Effector memory CD8-positive, alpha-beta T cell (primary cell): ENCODE results near the gene ITGA5.

Experiments
- ATAC-seq: fragments of 150-1000 bp; cut with Tn5 transposase; replicated peaks from 2 replicates; pipeline ENCODE4 v1.10.0; 2021; ENCODE audit warnings: mild to moderate bottlenecking, moderate library complexity
- DNase-seq, 3 experiments: peaks; one replicate each; pipeline ENCODE4 v3.0.0; 2021
- H3K27ac Mint-ChIP-seq, 2 donors: one replicate each; pipeline ENCODE4 v1.8.0; 2022; ENCODE audit warnings: mild to moderate bottlenecking in 2 of 2, mixed read lengths in 2 of 2, moderate library complexity in 2 of 2
- H3K27me3 Mint-ChIP-seq, 2 donors: one replicate each; pipeline ENCODE4 v1.8.0; 2022; ENCODE audit warnings: mixed read lengths in 2 of 2
- H3K36me3 Mint-ChIP-seq: one replicate; pipeline ENCODE4 v1.8.0; 2022; ENCODE audit warnings: mild to moderate bottlenecking, moderate library complexity, mixed read lengths; ENCODE audit not compliant: insufficient read depth
- H3K4me1 Mint-ChIP-seq, 2 donors: one replicate each; pipeline ENCODE4 v1.8.0; 2022; ENCODE audit warnings: low read depth in 2 of 2, mixed read lengths in 2 of 2
- H3K4me3 Mint-ChIP-seq, 2 donors: one replicate each; pipeline ENCODE4 v1.8.0; 2022; ENCODE audit warnings: mild to moderate bottlenecking in 2 of 2, mixed read lengths in 2 of 2, moderate library complexity in 2 of 2
- H3K9me3 Mint-ChIP-seq, 2 donors: one replicate each; pipeline ENCODE4 v1.8.0; 2022; ENCODE audit warnings: mixed read lengths in 2 of 2

The ITGA5 gene

DNA sequence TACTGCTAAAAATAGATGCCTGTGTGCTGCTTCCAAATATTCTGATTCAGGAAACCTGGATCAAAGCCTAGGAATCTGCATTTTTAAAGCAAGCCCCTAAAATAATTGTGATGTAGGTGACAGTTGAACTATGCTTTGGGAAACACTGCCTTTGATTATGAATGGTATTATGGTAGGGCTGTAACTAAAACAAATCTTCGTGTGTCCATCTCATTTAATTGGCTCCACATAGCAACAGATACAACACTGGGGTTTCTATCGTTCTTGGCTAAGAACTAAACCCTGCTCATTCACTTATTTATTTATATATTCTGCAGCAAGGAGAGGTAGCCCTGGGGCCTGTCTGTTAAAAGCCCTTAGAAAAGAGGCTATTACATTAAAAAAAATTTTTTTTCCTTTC, 23.0 kb upstream of the ITGA5 start:
- no peak for ATAC-seq

DNA sequence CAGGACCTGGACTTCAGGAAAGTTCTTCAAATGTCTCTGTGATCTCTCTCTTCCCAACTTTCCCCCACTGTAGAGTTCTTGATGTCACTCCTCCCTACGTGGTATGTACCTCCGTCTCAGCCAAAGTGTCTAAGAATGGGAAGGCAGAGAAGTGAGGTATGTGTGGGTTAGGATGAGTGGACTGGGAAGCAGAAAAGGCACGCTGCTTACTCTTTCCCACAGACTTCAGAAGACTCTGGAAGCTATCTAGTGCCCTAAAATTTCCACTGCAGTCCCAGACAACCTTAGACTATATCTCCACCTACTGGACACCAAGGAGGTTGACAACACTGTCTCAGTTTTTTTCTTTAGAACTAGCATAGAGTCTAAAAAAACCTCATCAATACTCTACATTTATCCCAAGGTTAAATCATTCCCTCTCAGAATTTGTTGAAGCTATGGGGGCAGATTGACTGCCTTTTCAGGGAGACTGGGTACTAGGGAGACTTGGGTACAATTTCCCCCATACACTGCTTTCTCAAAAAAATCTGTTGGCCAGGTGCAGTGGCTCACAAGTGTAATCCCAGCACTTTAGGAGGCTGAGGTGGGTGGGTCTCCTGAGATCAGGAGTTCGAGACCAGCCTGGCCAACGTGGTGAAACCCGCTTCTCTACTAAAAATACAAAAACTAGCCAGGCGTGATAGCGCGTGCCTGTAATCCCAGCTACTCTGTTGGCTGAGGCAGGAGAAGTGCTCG, 20.6 kb upstream of the ITGA5 start:
- Mint-ChIP-seq H3K36me3 (no peaks in the 10 kb centered on the region), H3K4me3 (no peak overlapping the region), H3K27me3 (peaks cover 0 to 25% of the 10 kb centered on the region in 2 donors), H3K4me1 (peaks cover 8 to 20% of the 10 kb centered on the region in 2 donors), H3K27ac (no peak overlapping the region), H3K9me3 (no peaks in the 10 kb centered on the region)
- ATAC-seq (peak; percentile 92), DNase-seq (peak in 1 of 3 experiments; percentile 27)

More for the DNA sequence above, 23.0 kb upstream of the ITGA5 start:
- DNase-seq, result no peak
- no peak overlapping the region for H3K4me3 Mint-ChIP-seq
- no peaks in the 10 kb centered on the region for H3K9me3 Mint-ChIP-seq
- no peaks in the 10 kb centered on the region for H3K36me3 Mint-ChIP-seq
- no peak overlapping the region for H3K27ac Mint-ChIP-seq
- H3K4me1 Mint-ChIP-seq, result peaks cover 4 to 12% of the 10 kb centered on the region in 2 donors
- H3K27me3 Mint-ChIP-seq, result peaks cover 5 to 30% of the 10 kb centered on the region in 2 donors

GRCh38 chr12:54439096-54439495, 20.0 kb upstream of the ITGA5 start:
- H3K27me3 Mint-ChIP-seq, result peaks cover 0 to 21% of the 10 kb centered on the region in 2 donors
- no peak for DNase-seq
- no peak overlapping the region for H3K4me3 Mint-ChIP-seq
- H3K9me3 Mint-ChIP-seq, result no peaks in the 10 kb centered on the region
- peaks cover 8 to 20% of the 10 kb centered on the region in 2 donors for H3K4me1 Mint-ChIP-seq
- no peak for ATAC-seq
- H3K27ac Mint-ChIP-seq, result no peak overlapping the region
- no peaks in the 10 kb centered on the region for H3K36me3 Mint-ChIP-seq

DNA sequence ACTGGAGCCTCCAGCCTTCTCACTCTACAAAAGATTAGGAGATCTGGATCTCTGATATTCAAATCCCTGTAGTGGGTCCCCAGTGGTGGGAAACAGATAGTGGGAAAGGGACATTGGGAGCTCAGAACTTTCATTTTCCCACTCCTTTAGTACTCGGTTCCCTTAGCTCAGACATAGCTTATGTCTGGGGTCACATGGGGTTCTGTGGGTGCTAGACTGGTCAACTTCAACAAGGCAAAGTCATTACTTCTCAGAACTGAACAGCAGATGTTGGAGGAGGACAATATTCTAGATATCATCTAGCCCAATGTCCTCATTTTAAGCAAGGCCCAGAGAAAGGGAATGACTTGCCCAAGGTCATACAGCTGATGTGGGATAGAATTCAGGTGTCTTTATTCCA, 19.5 kb upstream of the ITGA5 start:
- no peak overlapping the region for H3K27ac Mint-ChIP-seq
- peaks cover 0 to 21% of the 10 kb centered on the region in 2 donors for H3K27me3 Mint-ChIP-seq
- no peak overlapping the region for H3K4me3 Mint-ChIP-seq
- no peaks in the 10 kb centered on the region for H3K9me3 Mint-ChIP-seq
- no peaks in the 10 kb centered on the region for H3K36me3 Mint-ChIP-seq
- ATAC-seq, result no peak
- DNase-seq, result no peak
- peaks cover 8 to 21% of the 10 kb centered on the region in 2 donors for H3K4me1 Mint-ChIP-seq

GRCh38 chr12:54437697-54438096, 18.6 kb upstream of the ITGA5 start:
- no peak for DNase-seq
- peaks cover 15 to 29% of the 10 kb centered on the region in 2 donors for H3K4me1 Mint-ChIP-seq
- H3K4me3 Mint-ChIP-seq, result no peak overlapping the region
- no peak for ATAC-seq
- no peaks in the 10 kb centered on the region for H3K36me3 Mint-ChIP-seq
- H3K27ac Mint-ChIP-seq, result peak overlapping the region; percentile 12 to 33
- H3K9me3 Mint-ChIP-seq, result no peaks in the 10 kb centered on the region
- peaks cover 0 to 20% of the 10 kb centered on the region in 2 donors for H3K27me3 Mint-ChIP-seq

GRCh38 chr12:54437243-54437642, 18.2 kb upstream of the ITGA5 start:
- DNase-seq, result no peak
- H3K4me1 Mint-ChIP-seq, result peaks cover 20 to 34% of the 10 kb centered on the region in 2 donors
- peak overlapping the region; percentile 12 to 33 for H3K27ac Mint-ChIP-seq
- no peak overlapping the region for H3K4me3 Mint-ChIP-seq
- ATAC-seq, result no peak
- H3K9me3 Mint-ChIP-seq, result no peaks in the 10 kb centered on the region
- peaks cover 0 to 16% of the 10 kb centered on the region in 2 donors for H3K27me3 Mint-ChIP-seq
- no peaks in the 10 kb centered on the region for H3K36me3 Mint-ChIP-seq

- Mint-ChIP-seq H3K4me1 (peaks cover 41 to 47% of the 10 kb centered on the region in 2 donors), H3K9me3 (no peaks in the 10 kb centered on the region), H3K27me3 (no peaks in the 10 kb centered on the region), H3K27ac (peak overlapping the region; percentile 66 to 67), H3K36me3 (no peaks in the 10 kb centered on the region), H3K4me3 (peak overlapping the region; percentile 64 to 65)
- ATAC-seq (peak; percentile 56), DNase-seq (peak in 1 of 3 experiments; percentile 27)
Measured at GRCh38 chr12:54432815-54433164, 13.7 kb upstream of the ITGA5 start.

DNA sequence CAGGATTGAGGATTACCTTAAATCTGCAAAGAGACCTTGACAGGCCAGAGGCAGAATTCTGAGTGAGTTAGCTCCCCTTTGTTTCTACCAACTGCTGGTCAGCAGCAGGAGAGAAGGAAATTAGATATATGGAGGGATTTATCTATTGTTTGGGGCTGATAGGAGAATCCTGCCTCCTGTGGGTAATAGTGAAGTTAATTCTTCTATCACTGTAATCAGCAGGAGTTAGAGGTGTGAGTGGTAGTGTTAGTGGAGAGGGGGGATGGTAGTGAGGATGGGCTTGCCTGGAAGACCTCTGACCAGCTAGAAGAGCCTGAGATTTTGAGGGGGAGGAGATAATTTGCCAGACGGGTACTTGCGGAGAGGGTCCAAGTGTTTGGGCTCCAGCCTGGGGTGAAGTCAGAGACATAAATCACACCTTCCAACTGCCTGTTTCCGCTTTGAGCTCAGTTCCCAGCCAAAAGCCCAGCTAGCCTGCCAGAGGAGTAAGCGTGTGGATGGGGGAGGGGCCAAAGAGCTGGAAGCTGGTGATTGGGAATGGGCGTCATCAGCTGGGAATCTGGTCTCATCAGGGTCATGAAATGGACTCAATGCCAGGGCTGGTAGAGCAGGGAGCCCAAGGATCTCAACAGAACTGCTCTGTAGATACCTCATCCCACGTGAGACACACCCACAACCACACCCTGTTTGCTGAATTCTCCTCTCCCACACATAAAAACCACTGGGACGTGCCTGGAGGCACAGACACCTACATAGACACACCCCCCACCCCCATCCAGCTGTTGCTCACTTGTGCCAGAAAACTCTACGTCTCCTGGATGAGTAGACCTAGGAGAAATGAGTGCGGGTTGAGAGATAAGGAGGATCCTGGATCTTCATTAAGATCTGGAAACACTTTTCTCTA, 13.1 kb upstream of the ITGA5 start:
- Mint-ChIP-seq H3K36me3 (peaks cover 3% of the 10 kb centered on the region), H3K4me1 (peaks cover 47 to 52% of the 10 kb centered on the region in 2 donors), H3K27me3 (no peaks in the 10 kb centered on the region), H3K27ac (peak overlapping the region; percentile 66 to 67), H3K4me3 (peak overlapping the region; percentile 64 to 65), H3K9me3 (no peaks in the 10 kb centered on the region)
- ATAC-seq (no peak), DNase-seq (no peak)

- Mint-ChIP-seq H3K27ac (peak overlapping the region in 1 of 2 donors; percentile 70), H3K27me3 (peaks cover 5 to 11% of the 10 kb centered on the region in 2 donors), H3K36me3 (peaks cover 4% of the 10 kb centered on the region), H3K4me3 (peak overlapping the region in 1 of 2 donors; percentile 9), H3K4me1 (peaks cover 43 to 52% of the 10 kb centered on the region in 2 donors), H3K9me3 (no peaks in the 10 kb centered on the region)
- no peak for DNase-seq
- ATAC-seq, result no peak
Measured at GRCh38 chr12:54430471-54431069, 11.5 kb upstream of the ITGA5 start.

DNA sequence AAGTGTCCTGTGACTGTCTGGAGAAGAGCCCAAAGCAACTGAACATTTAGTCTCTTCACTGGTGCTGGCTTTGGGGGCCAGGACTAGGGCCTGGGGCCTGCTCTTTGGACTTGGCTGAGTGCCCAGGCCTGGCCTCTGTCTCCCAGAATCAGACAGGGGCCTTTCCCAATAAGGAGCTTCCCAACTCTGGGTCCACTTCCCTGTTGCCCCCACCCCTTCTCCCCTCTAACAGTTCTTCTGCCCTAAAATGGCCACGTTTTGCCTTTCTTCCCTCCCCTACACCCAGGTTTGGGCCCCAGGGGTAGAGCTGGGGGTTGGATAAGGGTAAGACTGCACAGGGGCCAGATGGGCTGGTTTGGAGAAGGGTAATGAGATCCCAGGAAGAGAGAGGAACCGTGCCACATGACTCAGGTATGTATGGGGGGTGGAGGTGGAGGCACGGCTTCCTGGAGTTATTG, 10.0 kb upstream of the ITGA5 start:
- peak overlapping the region in 1 of 2 donors; percentile 62 for H3K4me3 Mint-ChIP-seq
- H3K9me3 Mint-ChIP-seq, result no peaks in the 10 kb centered on the region
- DNase-seq (no peak), ATAC-seq (no peak)
- peaks cover 43 to 48% of the 10 kb centered on the region in 2 donors for H3K4me1 Mint-ChIP-seq
- H3K27me3 Mint-ChIP-seq, result peaks cover 11 to 13% of the 10 kb centered on the region in 2 donors
- H3K36me3 Mint-ChIP-seq, result peaks cover 4% of the 10 kb centered on the region
- H3K27ac Mint-ChIP-seq, result peak overlapping the region in 1 of 2 donors; percentile 87

DNA sequence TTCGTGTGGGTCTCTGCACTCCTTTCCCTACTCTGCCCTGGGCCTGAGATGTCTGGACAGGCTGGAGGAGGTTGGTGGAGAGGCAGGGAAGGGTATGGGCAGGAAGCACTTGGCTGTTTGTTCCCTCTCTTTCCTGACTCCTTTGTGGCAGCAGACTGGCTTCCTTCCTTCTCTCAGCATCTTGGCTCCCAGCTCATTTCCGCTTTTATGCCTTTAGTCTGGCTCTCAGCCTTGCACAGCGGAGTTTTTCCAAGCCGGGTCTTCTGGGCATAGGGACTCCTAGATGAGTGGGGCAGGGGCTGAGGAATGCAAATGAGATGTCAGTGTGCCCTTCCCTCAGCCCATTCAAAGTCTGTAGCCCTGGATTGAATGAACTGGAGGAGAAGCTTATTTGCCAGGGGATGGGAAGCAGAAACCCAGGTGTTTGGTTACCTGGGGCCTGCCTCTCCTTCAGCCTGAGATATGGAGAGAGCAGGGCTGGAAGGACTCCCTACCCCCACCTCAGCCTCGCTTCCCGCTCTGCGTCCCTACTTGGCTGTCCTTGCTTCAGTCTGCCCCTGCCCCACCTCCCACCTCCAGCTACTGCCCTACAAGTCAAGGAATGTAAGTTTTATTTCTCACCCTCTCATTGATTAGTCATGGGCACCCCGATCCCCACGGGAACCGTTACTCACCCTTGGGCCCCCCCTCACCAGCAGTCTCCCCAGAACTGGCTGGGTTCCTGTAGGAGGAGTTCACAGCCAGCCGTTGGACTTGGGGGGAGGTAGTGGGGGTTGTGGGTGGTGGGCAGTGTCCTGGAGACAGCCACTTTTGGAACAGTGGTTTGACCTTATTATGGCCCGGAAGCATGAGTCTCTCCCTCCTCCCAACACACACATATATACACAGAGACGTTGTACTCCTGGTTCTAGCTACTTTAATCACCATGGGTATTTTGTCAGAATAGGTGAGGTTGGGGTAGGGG, 9.3 kb upstream of the ITGA5 start:
- peak; percentile 81 for ATAC-seq
- peak overlapping the region in 1 of 2 donors; percentile 87 for H3K27ac Mint-ChIP-seq
- DNase-seq, result no peak
- H3K36me3 Mint-ChIP-seq, result peaks cover 4% of the 10 kb centered on the region
- peaks cover 11 to 15% of the 10 kb centered on the region in 2 donors for H3K27me3 Mint-ChIP-seq
- peak overlapping the region in 1 of 2 donors; percentile 62 for H3K4me3 Mint-ChIP-seq
- no peaks in the 10 kb centered on the region for H3K9me3 Mint-ChIP-seq
- peaks cover 41 to 49% of the 10 kb centered on the region in 2 donors for H3K4me1 Mint-ChIP-seq

DNA sequence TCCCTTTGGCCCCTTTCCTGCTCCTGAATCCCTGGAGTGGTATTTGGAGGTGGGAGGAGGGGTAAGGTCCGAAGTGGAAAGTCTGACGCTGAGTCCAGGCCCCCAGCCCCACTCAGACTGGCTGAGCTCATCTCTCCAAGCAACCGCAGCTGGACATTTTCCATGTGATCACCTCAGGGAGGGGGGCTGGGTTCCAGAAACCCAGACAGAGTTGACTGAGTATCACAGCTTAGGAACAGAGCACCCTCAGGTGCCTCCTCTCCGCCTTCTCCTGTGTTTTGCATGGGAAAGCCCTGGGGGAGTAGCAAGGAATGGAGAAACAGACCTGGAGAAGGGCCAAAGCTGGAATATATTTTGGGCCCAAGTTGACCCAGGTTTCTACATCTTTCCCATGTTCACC, 8.0 kb upstream of the ITGA5 start:
- ATAC-seq, result no peak
- no peaks in the 10 kb centered on the region for H3K9me3 Mint-ChIP-seq
- H3K27ac Mint-ChIP-seq, result peak overlapping the region in 1 of 2 donors; percentile 87
- H3K27me3 Mint-ChIP-seq, result peaks cover 11 to 27% of the 10 kb centered on the region in 2 donors
- H3K4me3 Mint-ChIP-seq, result no peak overlapping the region
- no peak for DNase-seq
- peaks cover 4% of the 10 kb centered on the region for H3K36me3 Mint-ChIP-seq
- H3K4me1 Mint-ChIP-seq, result peaks cover 33 to 40% of the 10 kb centered on the region in 2 donors
